K562 (cell line): ENCODE results near the gene CD47. TPM values are rescaled to one million over a fixed set of nuclear protein-coding genes. Genes with fewer than 3 reads are reported as not detected.

Experiments
- ATAC-seq: fragments of 200-7000 bp; cut with Tn5 transposase; 3 replicates; pipeline ENCODE4 v1.9.1; 2020; ENCODE audit warnings: moderate library complexity
- BruUV-seq: library from RNA; stranded (reverse); fragments of 400-500 nt; replicated peaks from 2 replicates; lab custom pipeline; 2021; lab: Mats Ljungman, UMichigan
- CTCF ChIA-PET: fragments of 300-600 bp; formaldehyde crosslinking; extraction: SDS; loops from one replicate; lab custom pipeline; 2021; ENCODE audit warnings: low intra/inter-chr PET ratio; lab: Yijun Ruan, JAX
- POLR2A ChIA-PET: fragments of 300-600, 350-650 bp; sonication (Branson Sonifier 250); formaldehyde crosslinking; extraction: SDS; loops from one replicate; lab custom pipeline; 2021; ENCODE audit warnings: antibody characterized with exemption, inconsistent platforms; lab: Yijun Ruan, JAX
- DNase-seq, 4 experiments: peaks; one replicate each; pipeline versions ENCODE4 v3.0.0 to v3.0.0-alpha.2; 2011 to 2018; ENCODE audit warnings: low spot score in 3 of 4, mixed read lengths in 3 of 4; ENCODE audit errors: extremely low read depth in 1 of 4
- FAIRE-seq: peaks from 2 replicates; lab custom pipeline; 2011; peaks lifted over from hg19 to GRCh38; lab: Jason Lieb, UNC
- H2AFZ ChIP-seq: 2 replicates; pipeline ENCODE4 v1.6.0; 2011; ENCODE audit warnings: low read depth, low read length, control low read depth, inconsistent platforms
- H3K27ac ChIP-seq: fragments of 200-600 bp; 3 replicates; pipeline ENCODE4 v1.8.0; 2011; ENCODE audit warnings: low read depth, mild to moderate bottlenecking, control low read depth, inconsistent platforms, low read length, moderate library complexity, mixed read lengths; ENCODE audit errors: extremely low read depth
- H3K27me3 ChIP-seq, 2 experiments: fragments of 300-600 bp in 1 of 2; 2 replicates in 1 of 2; 3 replicates in 1 of 2; pipeline versions ENCODE4 v1.6.0 to v1.8.0; 2011; ENCODE audit warnings: inconsistent platforms in 2 of 2, low read length in 2 of 2, mild to moderate bottlenecking in 1 of 2, mixed read lengths in 1 of 2, moderate library complexity in 1 of 2; ENCODE audit not compliant: control insufficient read depth in 2 of 2, insufficient read depth in 2 of 2
- H3K36me3 ChIP-seq: fragments of 300-600 bp; 3 replicates; pipeline ENCODE4 v1.8.0; 2011; ENCODE audit warnings: mild to moderate bottlenecking, low read length, inconsistent platforms; ENCODE audit not compliant: control insufficient read depth, insufficient read depth
- H3K4me1 ChIP-seq, 2 experiments: fragments of 200-600 bp in 1 of 2; replicated peaks in 1 of 2; 2 replicates in 1 of 2; 3 replicates in 1 of 2; pipeline versions ENCODE4 v1.5.1 to v1.8.0; 2011; ENCODE audit warnings: inconsistent platforms in 2 of 2, low read length in 2 of 2, mild to moderate bottlenecking in 1 of 2, mixed read lengths in 1 of 2, moderate library complexity in 1 of 2; ENCODE audit not compliant: control insufficient read depth in 2 of 2, insufficient read depth in 2 of 2
- H3K4me2 ChIP-seq: 2 replicates; pipeline ENCODE4 v1.6.1; 2011; ENCODE audit warnings: low read length, control low read depth, inconsistent platforms, mixed read lengths; ENCODE audit not compliant: insufficient read depth
- H3K4me3 ChIP-seq: fragments of 200-600 bp; sonication (generic), shearing (Covaris generic); 2 replicates; pipeline ENCODE4 v1.5.1; 2016; ENCODE audit warnings: control low read depth, inconsistent platforms
- H3K79me2 ChIP-seq: fragments of 200-600 bp; 3 replicates; pipeline ENCODE4 v1.8.0; 2011; ENCODE audit warnings: low read length, inconsistent platforms; ENCODE audit not compliant: control insufficient read depth, insufficient read depth
- H3K9ac ChIP-seq, 2 experiments: 2 replicates each; pipeline versions ENCODE4 v1.6.0 to v1.6.1; 2011; ENCODE audit warnings: low read depth in 2 of 2, low read length in 2 of 2, control low read depth in 1 of 2, inconsistent platforms in 1 of 2, mild to moderate bottlenecking in 1 of 2, mixed read lengths in 1 of 2; ENCODE audit not compliant: insufficient read depth in 1 of 2
- H3K9me1 ChIP-seq: one replicate; pipeline ENCODE4 v1.6.0; 2011; ENCODE audit warnings: inconsistent platforms, mild to moderate bottlenecking, low read length, moderate library complexity; ENCODE audit not compliant: control insufficient read depth, insufficient read depth
- H3K9me3 ChIP-seq: replicated peaks from 2 replicates; pipeline ENCODE4 v1.5.1; 2011; ENCODE audit warnings: low read depth, low read length, inconsistent platforms; ENCODE audit not compliant: control insufficient read depth, insufficient read depth
- H4K20me1 ChIP-seq: replicated peaks from 2 replicates; pipeline ENCODE4 v1.6.1; 2011; ENCODE audit warnings: low read length, inconsistent platforms, mixed read lengths; ENCODE audit not compliant: control insufficient read depth, insufficient read depth
- CBFA2T3 ChIP-seq: fragments of 450-650 bp; IDR thresholded peaks from 2 replicates; pipeline ENCODE4 v1.6.1; 2017
- E2F1 ChIP-seq: sonication (generic); formaldehyde crosslinking; IDR thresholded peaks from 2 replicates; pipeline ENCODE4 v1.8.1; 2023; ENCODE audit warnings: mild to moderate bottlenecking, missing genetic modification reagents, moderate library complexity
- RFX1 ChIP-seq: fragments of 450-650 bp; IDR thresholded peaks from 2 replicates; pipeline ENCODE4 v1.6.1; 2016; ENCODE audit warnings: mild to moderate bottlenecking, moderate library complexity
- YY1 ChIP-seq, 3 experiments: IDR thresholded peaks; 2 replicates each; pipeline ENCODE4 v1.6.1; 2011; ENCODE audit warnings: low read length in 2 of 3, mild to moderate bottlenecking in 2 of 3, moderate library complexity in 2 of 3, borderline replicate concordance in 1 of 3, control low read depth in 1 of 3, low read depth in 1 of 3; ENCODE audit not compliant: insufficient read depth in 3 of 3, insufficient replicate concordance in 2 of 3, control insufficient read depth in 1 of 3, insufficient read length in 1 of 3; ENCODE audit errors: extremely low read depth in 1 of 3
- WGBS: fragments of 100-300 bp; shearing (Covaris generic); methylation state at CpG from one replicate; pipeline ENCODE4 v1.1.6; 2016; ENCODE audit warnings: low coverage, mixed read lengths; ENCODE audit not compliant: insufficient coverage; ENCODE audit errors: missing lambda C conversion rate; 5-methylcytosine and 5-hydroxymethylcytosine counted together
- in situ Hi-C: fragments of 300-500 bp; cut with MboI; formaldehyde crosslinking; loops from 4 replicates; pipeline ENCODE4 v1.15.0; 2018; ENCODE audit warnings: inconsistent platforms, mixed read lengths
- intact Hi-C: fragments of 100-400 bp; cut with micrococcal nuclease; formaldehyde crosslinking; loops from 2 replicates; pipeline ENCODE4 v1.14.2; 2022
- polyA plus RNA-seq, 8 experiments: library from polyadenylated mRNA; depleted of rRNA in 4 of 8; stranded (reverse) in 5 of 8; unstranded in 3 of 8; fragments of >200 nt; fragmentation: Nextera tagmentation in 2 of 8; fragmentation: Illumina TruSeq in 1 of 8; extraction: Ambion mirVana in 2 of 8; extraction: Trizol in 1 of 8; gene quantifications; 2 replicates each; pipeline versions ENCODE4 v1.2.1 to v1.2.3, GENCODE V29; 2011 to 2014; ENCODE audit warnings: inconsistent platforms in 1 of 8, missing spikeins in 1 of 8
- total RNA-seq, 7 experiments: library from RNA; depleted of rRNA in 6 of 7; stranded (reverse); fragments of >200 nt in 6 of 7; fragmentation: Illumina TruSeq in 2 of 7; extraction: Trizol in 2 of 7; gene quantifications; 2 replicates each; pipeline versions ENCODE4 v1.2.1 to v1.2.3, GENCODE V29; 2011 to 2021; ENCODE audit warnings: low replicate concordance in 1 of 7

CD47 gene
- total and polyA plus RNA-seq, 9 of the 15 experiments (the other 6 are each of a cell fraction or from before 2014, with no cell fraction given), result 10.2 to 62.6 (median 36.3) TPM

GRCh38 chr3:107993771-107994170, 97.1 kb downstream of the CD47 start:
- Histone ChIP-seq H3K27ac (no peak overlapping the region), H3K27me3 (peaks cover 4 to 11% of the 10 kb centered on the region in 2 experiments; a peak in 2 of 5 replicates), H2AFZ (no peak overlapping the region), H3K36me3 (no peaks in the 10 kb centered on the region), H3K9me3 (no peaks in the 10 kb centered on the region)
- BruUV-seq, result no TSS peak
- DNase-seq, result no peak
- in situ Hi-C loops, result no loop called here
- TF ChIP-seq CBFA2T3, result no peak
- TF ChIP-seq RFX1, result no peak
- no peak for TF ChIP-seq E2F1 (CRISPR knock-in tag)
- TF ChIP-seq YY1 (IDR thresholded peaks at IDR 0.05; ENCODE audit: borderline replicate concordance in 1 of 3, control insufficient read depth in 1 of 3, extremely low read depth in 1 of 3, insufficient read depth in 3 of 3, insufficient read length in 1 of 3, insufficient replicate concordance in 2 of 3, low read depth in 1 of 3, low read length in 2 of 3), result no peak
- TF ChIP-seq, all 486 proteins: peak for 0
- POLR2A ChIA-PET, result interaction anchor here (0.6 kb wide), 1 partner anchor 231 kb away, joined by 4 read pairs; no protein-coding TSS in a partner anchor
- no peak for FAIRE-seq
- no peak for ATAC-seq
- no peaks in the 10 kb centered on the region for H3K79me2 ChIP-seq
- no peaks in the 10 kb centered on the region for H3K4me1 ChIP-seq
- 0% methylated on average over 1 of the region's 1 CpG for WGBS
- H3K9ac ChIP-seq, result no peak overlapping the region
- CTCF ChIA-PET, result no interaction called here
- H3K4me2 ChIP-seq, result no peak overlapping the region
- H4K20me1 ChIP-seq, result no peaks in the 10 kb centered on the region
- H3K4me3 ChIP-seq, result no peak overlapping the region
- H3K9me1 ChIP-seq, result no peaks in the 10 kb centered on the region
- intact Hi-C loops, result no loop called here

Other genes starting within 250 kb of the CD47 start
- gene IFT57, start 131.4 kb upstream of the CD47 start, total RNA-seq (2014; rRNA removed), result 9.9 and 18.4 TPM in 2 replicates
- gene IFT57, start 131.4 kb upstream of the CD47 start, total RNA-seq (2014; rRNA removed; fragmentation: Illumina TruSeq; extraction: Trizol), result 9.0 and 9.7 TPM in 2 replicates
- 10.1 and 13.0 TPM in 2 replicates for gene IFT57, start 131.4 kb upstream of the CD47 start, total RNA-seq (2015; rRNA removed; fragmentation: Illumina TruSeq; extraction: Trizol)
- 10.9 and 12.9 TPM in 2 replicates for gene IFT57, start 131.4 kb upstream of the CD47 start, total RNA-seq (2021)
- 15.3 and 20.1 TPM in 2 replicates for gene IFT57, start 131.4 kb upstream of the CD47 start, polyA plus RNA-seq (2011; rRNA removed)
- 9.7 and 10.6 TPM in 2 replicates for gene IFT57, start 131.4 kb upstream of the CD47 start, polyA plus RNA-seq (2014; fragmentation: Illumina TruSeq; extraction: Trizol)
- gene IFT57, start 131.4 kb upstream of the CD47 start, polyA plus RNA-seq (2014; fragmentation: Nextera tagmentation; extraction: Ambion mirVana), result 1 to 10 TPM; 1.5 to 2.1 TPM
- gene IFT57, start 131.4 kb upstream of the CD47 start, polyA plus RNA-seq (2014; rRNA removed), result 9.6 and 15.1 TPM in 2 replicates
- gene HHLA2, start 205.5 kb upstream of the CD47 start, total RNA-seq (2014; rRNA removed), result not detected in 2 replicates
- gene HHLA2, start 205.5 kb upstream of the CD47 start, total RNA-seq (2014; rRNA removed; fragmentation: Illumina TruSeq; extraction: Trizol), result not detected in 2 replicates
- not detected in 2 replicates for gene HHLA2, start 205.5 kb upstream of the CD47 start, total RNA-seq (2015; rRNA removed; fragmentation: Illumina TruSeq; extraction: Trizol)
- not detected in 2 replicates for gene HHLA2, start 205.5 kb upstream of the CD47 start, total RNA-seq (2021)
- not detected in 2 replicates for gene HHLA2, start 205.5 kb upstream of the CD47 start, polyA plus RNA-seq (2011; rRNA removed)
- 0.04 TPM in 1 of 2 replicates, not detected in the other for gene HHLA2, start 205.5 kb upstream of the CD47 start, polyA plus RNA-seq (2014; fragmentation: Illumina TruSeq; extraction: Trizol)
- under 1 TPM in 1 of 2 experiments, not detected in 1; 0.04 TPM for gene HHLA2, start 205.5 kb upstream of the CD47 start, polyA plus RNA-seq (2014; fragmentation: Nextera tagmentation; extraction: Ambion mirVana)
- gene HHLA2, start 205.5 kb upstream of the CD47 start, polyA plus RNA-seq (2014; rRNA removed), result not detected in 2 replicates